HEK293T (cell line): Measurements from ENCODE around the gene C3.

ENCODE experiments used
- ARNT ChIP-seq: fragments of 450-650 bp; IDR thresholded peaks from 2 replicates; pipeline ENCODE4 v1.6.1; 2017; ENCODE audit warnings: mild to moderate bottlenecking
- BHLHE40 ChIP-seq: fragments of 450-650 bp; IDR thresholded peaks from 2 replicates; pipeline ENCODE4 v1.6.1; 2016; ENCODE audit warnings: mild to moderate bottlenecking, moderate library complexity, borderline replicate concordance
- ELF4 ChIP-seq: fragments of 450-650 bp; IDR thresholded peaks from 2 replicates; pipeline ENCODE4 v1.6.1; 2017; ENCODE audit warnings: antibody characterized with exemption
- FOXA1 ChIP-seq: fragments of 450-650 bp; IDR thresholded peaks from 2 replicates; pipeline ENCODE4 v1.6.1; 2016; ENCODE audit warnings: mild to moderate bottlenecking
- FOXK2 ChIP-seq: fragments of 450-650 bp; IDR thresholded peaks from 2 replicates; pipeline ENCODE4 v1.6.1; 2016; ENCODE audit warnings: mild to moderate bottlenecking
- FOXM1 ChIP-seq: fragments of 450-650 bp; IDR thresholded peaks from 2 replicates; pipeline ENCODE4 v1.6.1; 2017; ENCODE audit warnings: mild to moderate bottlenecking, borderline replicate concordance
- L3MBTL2 ChIP-seq: fragments of 450-650 bp; conservative IDR thresholded peaks from 2 replicates; pipeline ENCODE4 v1.6.1; 2016; ENCODE audit warnings: mild to moderate bottlenecking
- LEF1 ChIP-seq: fragments of 450-650 bp; IDR thresholded peaks from 2 replicates; pipeline ENCODE4 v1.6.1; 2017; ENCODE audit warnings: mild to moderate bottlenecking, borderline replicate concordance
- NFRKB ChIP-seq: fragments of 450-650 bp; IDR thresholded peaks from 2 replicates; pipeline ENCODE4 v1.6.1; 2016; ENCODE audit warnings: mild to moderate bottlenecking, moderate library complexity
- PKNOX1 ChIP-seq: fragments of 450-650 bp; IDR thresholded peaks from 2 replicates; pipeline ENCODE4 v1.6.1; 2016
- SP1 ChIP-seq: fragments of 450-650 bp; IDR thresholded peaks from 2 replicates; pipeline ENCODE4 v1.6.1; 2017
- SUZ12 ChIP-seq: fragments of 450-650 bp; IDR thresholded peaks from 2 replicates; pipeline ENCODE4 v1.6.1; 2016; ENCODE audit warnings: mild to moderate bottlenecking
- TARDBP ChIP-seq: fragments of 450-650 bp; IDR thresholded peaks from 2 replicates; pipeline ENCODE4 v1.6.1; 2016
- ZNF384 ChIP-seq: fragments of 450-650 bp; IDR thresholded peaks from 2 replicates; pipeline ENCODE4 v1.6.1; 2016

- TF ChIP-seq TARDBP (no peak), ELF4 (no peak), SP1 (peak; percentile 59; the same call in 1 of the 2 replicates), FOXM1 (no peak), ZNF384 (peak; percentile 94), BHLHE40 (no peak), FOXA1 (no peak), FOXK2 (no peak), SUZ12 (no peak), ARNT (no peak), NFRKB (no peak), PKNOX1 (no peak), LEF1 (no peak), L3MBTL2 (no peak)
These were observed 47.1 kb upstream of the C3 start, which contains the start of gene SH2D3A for GRCh38 chr19:6767357-6768235.
